Activated T-cell treated with anti-CD3 and anti-CD28 coated beads for 24 hours (primary cell): Measurements from ENCODE around the gene PLPP3.

Experiments
- DNase-seq: peaks from one replicate; pipeline ENCODE4 v3.0.0-alpha.2; 2020; ENCODE audit warnings: low read depth

Gene PLPP3

GRCh38 chr1:56520016-56520601 lies 59.3 kb downstream of the PLPP3 start:
- no peak for DNase-seq

DNA sequence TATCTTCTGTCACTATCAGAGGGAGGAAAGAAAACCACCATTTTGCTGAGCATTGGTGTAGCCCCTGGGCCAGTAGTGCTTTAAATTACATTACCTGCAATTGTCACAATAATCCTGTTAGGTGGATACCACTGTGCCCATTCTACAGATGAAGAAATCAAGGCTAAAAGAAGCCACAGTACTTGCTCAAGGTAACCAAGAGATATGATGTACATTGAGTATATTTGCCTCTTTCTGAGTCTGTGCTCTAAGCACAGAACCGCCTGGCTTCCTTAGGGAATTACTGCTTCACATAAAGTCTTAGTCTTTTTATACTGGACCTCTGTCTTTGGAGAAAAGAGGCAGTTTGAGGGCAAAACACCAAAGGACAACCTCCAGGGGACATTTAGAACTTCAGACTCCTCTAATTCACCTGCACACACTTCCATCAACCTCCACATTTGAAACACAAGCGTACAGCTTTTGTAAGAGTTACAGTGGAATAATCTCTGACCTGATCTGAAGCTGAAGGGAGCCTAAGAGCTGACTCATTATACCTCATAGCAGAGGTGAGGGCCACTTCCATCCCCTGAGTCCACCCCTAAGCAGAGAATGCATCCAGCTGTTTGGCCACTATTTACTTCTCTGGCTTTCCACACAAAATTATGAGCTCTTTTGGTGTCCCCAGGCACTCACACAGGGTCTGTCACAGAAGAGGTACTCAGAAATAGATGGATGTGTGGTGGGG lies 61.8 kb downstream of the PLPP3 start:
- no peak for DNase-seq

GRCh38 chr1:56516539-56517252 lies 62.7 kb downstream of the PLPP3 start:
- no peak for DNase-seq

DNA sequence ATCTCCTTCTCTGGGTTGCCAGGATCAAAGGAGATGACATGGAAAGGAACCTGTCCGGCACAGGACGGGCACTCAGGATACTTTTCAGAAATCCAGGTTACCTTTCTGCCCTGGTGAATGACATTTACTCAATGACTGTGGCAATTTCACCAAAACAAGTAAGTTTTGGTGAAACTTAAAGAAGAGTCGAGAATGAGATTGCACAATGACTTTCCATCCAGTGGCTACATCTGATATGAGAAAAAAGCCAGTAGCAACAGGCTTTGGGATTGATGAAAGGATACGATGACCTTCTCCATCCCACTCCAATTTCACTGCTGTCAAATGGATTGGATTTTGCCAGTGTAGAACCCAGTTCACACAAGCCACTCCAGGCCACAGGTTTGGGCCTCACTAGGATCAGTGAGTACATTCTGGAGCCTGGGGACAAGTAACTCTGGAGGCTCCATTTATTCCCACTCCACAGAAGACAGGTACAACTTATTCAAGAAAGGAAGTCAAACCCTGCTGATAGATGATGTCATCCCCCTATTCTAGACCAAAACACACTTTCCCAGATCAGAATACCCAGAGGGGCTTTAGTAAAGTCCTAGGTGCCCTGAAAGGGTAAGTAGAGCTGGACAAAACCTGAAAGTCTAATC lies 63.3 kb downstream of the PLPP3 start:
- DNase-seq, result no peak

- DNase-seq, result no peak
Measured at GRCh38 chr1:56512724-56513494, 66.5 kb downstream of the PLPP3 start.

DNA sequence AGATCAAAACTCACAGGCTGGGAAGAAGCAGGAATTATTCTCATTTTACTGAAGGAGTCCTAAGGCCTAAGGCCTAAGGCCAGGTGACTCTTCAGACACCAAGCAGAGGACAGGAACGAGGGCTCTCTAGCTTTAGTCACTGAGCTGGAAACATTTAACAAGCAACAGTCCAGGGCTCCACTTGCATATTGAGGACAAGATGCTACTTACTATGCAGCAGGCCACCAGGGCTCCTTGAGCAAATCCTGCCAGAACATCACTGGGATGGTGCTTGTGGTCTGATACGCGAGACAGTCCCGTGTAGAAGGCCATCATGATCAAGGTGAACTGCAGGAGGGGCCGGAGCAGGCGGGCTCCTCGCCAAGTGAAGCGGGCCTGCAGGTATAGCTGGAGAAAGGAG lies 67.6 kb downstream of the PLPP3 start:
- DNase-seq, result no peak

DNA sequence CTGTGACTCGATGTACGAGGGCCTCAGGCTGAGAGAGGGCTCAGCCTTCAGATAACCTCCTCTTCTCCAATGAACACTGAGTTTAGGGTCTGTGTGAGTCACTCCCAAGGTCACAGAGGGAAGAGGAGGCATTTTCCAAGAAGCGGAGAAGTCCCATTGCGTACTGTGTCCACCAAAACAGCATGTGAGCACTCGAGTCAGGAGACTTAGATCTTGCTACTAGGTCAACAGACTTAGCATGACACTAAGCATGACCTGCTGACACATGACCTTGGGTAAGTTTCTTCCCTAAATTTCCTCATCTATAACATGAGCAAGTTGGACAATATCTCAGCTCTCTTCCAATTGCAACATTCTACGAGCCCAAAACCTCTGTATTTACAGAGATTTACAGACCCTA lies 68.0 kb downstream of the PLPP3 start:
- DNase-seq, result no peak

DNA sequence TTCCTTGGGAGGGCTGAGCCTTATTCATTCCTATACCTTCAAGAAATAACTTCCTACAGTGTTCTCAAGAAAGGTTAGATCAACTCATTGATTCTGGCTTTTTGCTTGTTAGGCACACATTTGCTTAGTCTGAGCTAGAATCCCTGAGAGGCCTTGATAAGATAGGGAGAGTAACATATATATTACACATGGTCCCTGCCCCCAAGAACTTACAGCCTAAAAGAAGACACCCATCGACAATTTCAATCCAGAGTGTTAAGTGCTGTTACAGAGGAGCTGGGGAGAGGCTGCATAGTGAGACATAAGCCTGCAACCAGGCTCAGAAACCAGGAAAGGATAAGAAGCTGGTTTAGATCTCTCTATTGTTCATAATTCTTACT lies 68.7 kb downstream of the PLPP3 start:
- DNase-seq, result no peak

- DNase-seq, result no peak
Measured at GRCh38 chr1:56509713-56510641, 69.4 kb downstream of the PLPP3 start.

DNA sequence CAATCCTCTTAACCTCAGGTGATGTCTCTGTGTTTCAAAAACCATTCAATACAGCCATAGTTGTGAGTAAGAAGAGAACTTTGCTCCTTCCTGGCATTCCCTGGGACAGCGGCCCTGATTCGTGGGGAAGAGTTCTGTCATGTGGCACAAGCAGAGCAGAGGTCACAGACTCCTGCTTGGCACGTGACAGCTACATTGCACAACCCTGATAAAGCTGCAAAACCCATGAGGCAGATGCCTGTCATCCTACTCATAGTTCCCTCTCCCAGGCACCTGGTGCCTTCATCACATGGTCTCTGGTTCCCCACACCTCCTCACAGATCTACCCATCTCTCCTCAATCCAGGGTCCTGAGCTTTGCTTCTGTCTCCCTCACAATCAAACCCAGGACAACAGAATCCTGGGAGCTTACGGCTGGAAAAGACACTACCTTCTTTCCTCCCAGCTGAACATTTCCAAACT lies 70.8 kb downstream of the PLPP3 start:
- no peak for DNase-seq

DNA sequence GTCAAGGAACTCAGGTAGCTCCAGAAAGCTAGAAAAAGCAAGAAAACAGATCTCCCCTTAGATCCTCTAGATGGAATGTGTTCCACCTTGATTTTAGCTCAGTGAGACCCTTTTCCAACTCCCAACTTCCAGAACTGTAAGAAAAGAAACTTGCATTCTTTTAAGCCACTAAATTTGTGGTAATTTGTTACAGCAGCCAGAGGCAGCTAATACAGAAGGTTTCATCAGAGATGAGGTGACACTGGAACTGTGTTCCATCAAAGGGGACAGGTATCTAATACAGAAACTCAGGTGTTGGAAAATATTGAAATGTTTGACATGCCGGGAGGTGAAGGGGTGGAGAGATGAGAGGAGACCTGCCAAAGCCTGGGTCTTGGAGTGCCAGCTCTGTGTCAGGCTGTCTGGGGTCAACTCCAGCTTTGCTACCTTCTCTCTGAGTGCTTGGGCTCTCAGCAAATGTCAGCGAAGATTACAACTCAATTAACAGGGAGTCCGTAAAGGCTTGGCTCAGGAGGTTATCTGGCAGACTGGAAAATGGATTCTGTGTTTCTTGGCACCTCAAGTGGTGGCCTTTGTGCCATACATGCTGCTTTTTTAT lies 71.3 kb downstream of the PLPP3 start:
- no peak for DNase-seq

DNA sequence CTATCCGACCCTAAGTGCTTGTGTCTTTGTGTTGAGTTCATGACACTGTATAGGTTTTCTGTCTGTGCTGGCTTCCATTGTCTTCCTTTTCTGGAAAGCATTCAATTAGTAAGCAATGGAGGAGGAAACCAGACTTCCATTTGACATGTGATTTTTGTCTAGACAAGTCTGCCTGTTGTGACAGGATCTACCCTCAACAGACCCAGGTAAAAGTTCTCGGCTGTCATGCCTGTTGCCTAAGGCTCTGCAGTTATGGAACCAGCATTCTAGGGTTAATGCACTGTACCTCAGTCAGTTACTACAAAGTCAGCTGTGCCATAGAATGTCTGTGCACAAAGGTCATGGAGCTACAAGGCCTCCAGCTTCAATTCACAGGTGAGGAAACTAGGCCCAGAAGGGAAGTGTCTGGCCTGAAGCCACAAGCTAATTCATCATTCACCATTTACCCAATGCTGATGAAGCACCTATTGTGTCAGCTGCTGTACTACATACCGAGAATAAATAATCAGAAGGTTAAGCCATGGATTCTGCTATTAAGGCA lies 72.3 kb downstream of the PLPP3 start:
- DNase-seq, result no peak

- DNase-seq, result no peak
Measured at GRCh38 chr1:56505792-56506743, 73.3 kb downstream of the PLPP3 start.

GRCh38 chr1:56502700-56503245 lies 76.6 kb downstream of the PLPP3 start:
- no peak for DNase-seq

DNA sequence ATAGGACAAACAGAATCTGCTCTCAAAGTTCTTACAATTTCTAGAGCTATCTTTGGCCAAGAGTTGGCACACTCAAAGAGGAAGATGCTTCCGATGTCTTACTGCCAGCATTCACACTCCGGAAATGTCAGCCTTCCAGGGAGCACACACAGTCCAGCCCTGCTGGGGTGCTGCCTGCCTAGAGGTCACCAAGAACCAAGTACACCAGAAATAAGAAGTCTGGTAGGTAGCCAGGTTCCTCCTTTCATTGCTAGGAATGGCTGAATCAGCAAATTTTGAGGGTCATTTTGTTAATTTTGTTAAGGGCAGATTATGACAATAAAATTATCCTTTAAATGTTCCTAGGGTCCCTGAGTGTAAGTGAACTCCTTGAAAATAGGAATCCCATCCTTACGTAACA lies 77.5 kb downstream of the PLPP3 start:
- no peak for DNase-seq

DNA sequence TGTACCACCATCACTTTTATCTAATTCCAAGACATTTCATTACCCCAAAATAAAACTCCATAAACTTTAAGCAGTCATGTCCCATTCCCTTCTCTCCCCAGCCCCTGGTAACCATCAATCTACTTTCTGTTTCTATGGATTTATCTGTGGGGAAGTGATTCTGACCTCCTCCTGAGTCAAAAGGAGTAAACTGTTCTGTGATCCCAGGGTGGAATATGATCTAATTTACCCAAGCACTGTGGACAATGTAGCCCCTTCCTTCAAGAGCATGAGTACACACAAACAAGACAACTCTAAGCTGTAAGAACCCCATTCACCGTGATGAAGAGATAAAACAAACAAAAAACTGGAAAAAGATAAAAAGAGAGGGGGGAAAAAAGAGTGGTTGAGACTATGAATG lies 77.9 kb downstream of the PLPP3 start:
- no peak for DNase-seq

GRCh38 chr1:56496821-56497772 lies 82.3 kb downstream of the PLPP3 start:
- DNase-seq, result no peak

DNA sequence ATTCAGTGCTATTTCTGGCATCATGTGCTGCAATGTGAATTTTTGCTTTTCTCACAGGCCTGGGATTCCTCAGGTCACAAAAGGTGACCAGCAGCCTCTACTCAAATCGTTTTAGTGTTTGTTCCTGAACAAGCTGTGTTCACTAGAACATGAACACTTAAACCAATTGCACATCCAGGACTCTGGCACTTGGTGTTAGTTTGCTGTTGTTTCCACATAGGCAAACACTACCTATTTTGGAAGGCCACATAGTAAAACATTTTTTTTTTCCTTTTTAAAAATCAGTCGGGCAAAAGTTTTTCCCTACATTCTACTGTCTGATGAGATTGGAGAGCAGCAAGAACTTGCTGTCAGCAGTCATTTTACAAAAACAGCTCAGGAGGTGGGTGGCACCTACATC lies 83.2 kb downstream of the PLPP3 start:
- no peak for DNase-seq
